Astrocyte of the cerebellum (primary cell): ENCODE measurements around the gene PTPRM.
A peak's percentile ranks its signal among the peaks of the same experiment; 100 is the strongest.

ENCODE experiments used
- DNase-seq: peaks from one replicate; pipeline ENCODE4 v3.0.0-alpha.2; 2011; ENCODE audit warnings: low read depth
- H3K4me3 ChIP-seq: 2 replicates; pipeline ENCODE4 v1.5.1; 2011; ENCODE audit warnings: mild to moderate bottlenecking, low read depth, low read length, moderate library complexity
- CTCF ChIP-seq: IDR thresholded peaks from 2 replicates; pipeline ENCODE4 v1.5.1; 2012; ENCODE audit warnings: low read length, low read depth, moderate library complexity, mild to moderate bottlenecking; ENCODE audit errors: missing control alignments
- in situ Hi-C: cut with HindIII; loops from 2 replicates; pipeline ENCODE4 v1.10.0; 2017; ENCODE audit warnings: low sequenced_read_pairs

The PTPRM gene

GRCh38 chr18:7786569-7786968, 219.5 kb downstream of the PTPRM start:
- in situ Hi-C loops = no loop called here
- no peak for DNase-seq
- no peak overlapping the region for H3K4me3 ChIP-seq
- TF ChIP-seq CTCF = no peak

GRCh38 chr18:7787339-7787738, 220.2 kb downstream of the PTPRM start:
- in situ Hi-C loops = no loop called here
- no peak overlapping the region for H3K4me3 ChIP-seq
- DNase-seq = no peak
- no peak for TF ChIP-seq CTCF

GRCh38 chr18:7789856-7790552, 222.9 kb downstream of the PTPRM start:
- in situ Hi-C loops = no loop called here
- DNase-seq = peak; percentile 35

GRCh38 chr18:7793100-7793499, 226.0 kb downstream of the PTPRM start:
- in situ Hi-C loops = no loop called here

More at GRCh38 chr18:7789856-7790552, 222.9 kb downstream of the PTPRM start:
- H3K4me3 ChIP-seq = no peak overlapping the region
- peak; percentile 59 for TF ChIP-seq CTCF

GRCh38 chr18:7803956-7804469, 236.9 kb downstream of the PTPRM start:
- in situ Hi-C loops = no loop called here
- DNase-seq = no peak

More at GRCh38 chr18:7793100-7793499, 226.0 kb downstream of the PTPRM start:
- no peak overlapping the region for H3K4me3 ChIP-seq
- DNase-seq = no peak
- no peak for TF ChIP-seq CTCF

GRCh38 chr18:7805096-7805495, 238.0 kb downstream of the PTPRM start:
- no peak overlapping the region for H3K4me3 ChIP-seq
- no peak for TF ChIP-seq CTCF
- DNase-seq = no peak
- in situ Hi-C loops = no loop called here

More at GRCh38 chr18:7803956-7804469, 236.9 kb downstream of the PTPRM start:
- no peak overlapping the region for H3K4me3 ChIP-seq
- no peak for TF ChIP-seq CTCF
